GM18951 (cell line): Measurements from ENCODE around the gene ZFP36L1.

Experiments
- POLR2A ChIP-seq: IDR thresholded peaks from 4 replicates; pipeline ENCODE4 v1.6.1; 2011; ENCODE audit warnings: mild to moderate bottlenecking; ENCODE audit not compliant: insufficient read length, insufficient read depth; ENCODE audit errors: extremely low read depth
- in situ Hi-C: fragments of 300-500 bp; cut with MboI; formaldehyde crosslinking; loops from one replicate; pipeline ENCODE4 v1.12.0; 2022; ENCODE audit warnings: low sequenced_read_pairs, mixed read lengths, inconsistent platforms; ENCODE audit not compliant: unreplicated experiment

ZFP36L1 gene

DNA sequence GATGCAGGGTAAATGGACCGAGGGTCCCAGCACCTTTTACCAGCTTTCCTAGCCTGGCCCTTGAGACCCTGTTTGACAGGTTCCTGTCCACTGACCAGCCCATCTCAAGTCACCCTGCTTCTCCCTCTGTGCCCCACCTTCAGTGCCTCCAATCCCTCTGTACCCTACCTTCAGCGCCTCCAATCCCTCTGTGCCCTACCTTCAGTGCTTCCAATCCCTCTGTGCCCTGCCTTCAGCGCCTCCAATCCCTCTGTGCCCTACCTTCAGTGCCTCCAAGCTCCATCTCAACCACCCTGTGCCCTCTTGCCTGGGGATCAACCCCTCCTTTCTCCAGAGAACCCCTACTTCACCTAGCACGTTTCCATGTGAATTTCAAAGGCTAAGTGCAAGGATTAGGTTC, 54.3 kb downstream of the ZFP36L1 start:
- TF ChIP-seq POLR2A, result no peak
- in situ Hi-C loops, result no loop called here
